Gastroesophageal sphincter (tissue), 3 donors: ENCODE data around the gene IGHMBP2.

Experiments used
- POLR2AphosphoS5 ChIP-seq: sonication (generic); formaldehyde crosslinking; IDR thresholded peaks from one replicate; pipeline ENCODE4 v1.6.1; 2017; ENCODE audit warnings: antibody characterized with exemption
- TF ChIP-seq, protein P1 (sequence below), 4 experiments: fragments of 200-600 bp in 2 of 4; fragments of 450-650 bp in 2 of 4; sonication (generic) in 1 of 4; IDR thresholded peaks; one replicate each; pipeline ENCODE4 v1.5.1; 2017 to 2019; ENCODE audit warnings: antibody characterized with exemption in 4 of 4, mild to moderate bottlenecking in 2 of 4, moderate library complexity in 2 of 4

GRCh38 chr11:68974421-68975194 is 70.9 kb downstream of the IGHMBP2 start:
- TF ChIP-seq, protein P1, sequence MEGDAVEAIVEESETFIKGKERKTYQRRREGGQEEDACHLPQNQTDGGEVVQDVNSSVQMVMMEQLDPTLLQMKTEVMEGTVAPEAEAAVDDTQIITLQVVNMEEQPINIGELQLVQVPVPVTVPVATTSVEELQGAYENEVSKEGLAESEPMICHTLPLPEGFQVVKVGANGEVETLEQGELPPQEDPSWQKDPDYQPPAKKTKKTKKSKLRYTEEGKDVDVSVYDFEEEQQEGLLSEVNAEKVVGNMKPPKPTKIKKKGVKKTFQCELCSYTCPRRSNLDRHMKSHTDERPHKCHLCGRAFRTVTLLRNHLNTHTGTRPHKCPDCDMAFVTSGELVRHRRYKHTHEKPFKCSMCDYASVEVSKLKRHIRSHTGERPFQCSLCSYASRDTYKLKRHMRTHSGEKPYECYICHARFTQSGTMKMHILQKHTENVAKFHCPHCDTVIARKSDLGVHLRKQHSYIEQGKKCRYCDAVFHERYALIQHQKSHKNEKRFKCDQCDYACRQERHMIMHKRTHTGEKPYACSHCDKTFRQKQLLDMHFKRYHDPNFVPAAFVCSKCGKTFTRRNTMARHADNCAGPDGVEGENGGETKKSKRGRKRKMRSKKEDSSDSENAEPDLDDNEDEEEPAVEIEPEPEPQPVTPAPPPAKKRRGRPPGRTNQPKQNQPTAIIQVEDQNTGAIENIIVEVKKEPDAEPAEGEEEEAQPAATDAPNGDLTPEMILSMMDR (IDR thresholded peaks at IDR 0.05), result no peak
- TF ChIP-seq POLR2AphosphoS5, result no peak
